ENCODE data around the gene ZNF467.

Gene ZNF467

GRCh38 chr7:149748076-149748874, 25.1 kb downstream of the ZNF467 start:
- peak; percentile 23 for DNase-seq (ENCODE audit: low spot score)

GRCh38 chr7:149743476-149744255, 29.7 kb downstream of the ZNF467 start:
- no peak for DNase-seq (ENCODE audit: low spot score)

- DNase-seq (ENCODE audit: low spot score), result peak; percentile 65
Measured at GRCh38 chr7:149742075-149742701, 31.2 kb downstream of the ZNF467 start.

GRCh38 chr7:149741629-149742028, 31.8 kb downstream of the ZNF467 start:
- DNase-seq (ENCODE audit: low spot score), result peak; percentile 6

GRCh38 chr7:149736478-149737360, 36.7 kb downstream of the ZNF467 start:
- no peak for DNase-seq (ENCODE audit: low spot score)

DNA sequence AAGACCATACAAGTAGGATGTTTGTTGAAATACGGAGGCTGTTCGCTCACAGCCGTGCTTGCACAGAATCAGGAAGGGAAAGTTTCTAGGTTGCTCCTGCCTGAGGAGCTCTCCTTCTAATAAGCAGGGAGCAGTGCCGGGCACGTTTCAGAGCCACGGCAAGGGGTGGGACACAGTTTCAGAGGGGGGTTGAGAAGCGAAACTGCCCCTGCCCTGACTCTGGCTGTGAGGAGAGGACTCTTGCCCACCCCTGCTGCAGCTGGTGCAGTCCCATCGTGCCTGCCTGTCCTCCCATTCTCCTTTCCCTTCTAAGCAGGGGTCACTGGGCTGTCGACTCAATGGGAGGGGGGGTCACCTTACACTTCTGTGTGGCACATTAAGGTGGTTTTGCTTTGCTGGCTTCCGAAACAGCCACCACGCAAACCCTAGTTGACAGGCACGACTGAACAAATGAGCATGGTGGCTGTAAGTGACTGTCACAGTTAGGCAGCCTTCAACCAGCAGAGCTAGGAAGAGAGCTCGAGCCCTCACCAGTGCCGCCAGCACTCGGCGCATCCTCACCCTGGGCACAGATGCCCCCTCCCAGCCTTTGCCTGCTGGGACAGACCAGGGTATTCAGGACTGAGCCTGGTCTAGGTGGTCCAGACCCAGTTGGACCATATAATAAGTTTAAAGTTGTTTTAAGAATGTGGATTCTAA, 37.5 kb downstream of the ZNF467 start:
- no peak for DNase-seq (ENCODE audit: low spot score)

- no peak for DNase-seq (ENCODE audit: low spot score)
Measured at GRCh38 chr7:149735181-149735602, 38.2 kb downstream of the ZNF467 start.

DNA sequence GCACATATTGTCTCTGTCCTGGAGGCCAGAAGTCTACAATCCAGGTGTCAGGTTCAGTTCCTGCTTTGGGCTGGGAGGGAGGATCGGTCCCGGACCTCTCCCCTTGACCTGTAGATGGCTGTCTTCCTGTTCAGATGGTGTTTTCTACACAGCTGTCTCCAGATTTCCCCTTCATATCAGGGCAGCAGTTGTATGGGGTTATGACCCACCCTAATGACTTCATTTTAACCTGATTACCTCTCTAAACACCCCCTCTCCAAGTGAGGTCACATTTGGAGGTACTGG, 38.7 kb downstream of the ZNF467 start:
- DNase-seq (ENCODE audit: low spot score), result no peak

DNA sequence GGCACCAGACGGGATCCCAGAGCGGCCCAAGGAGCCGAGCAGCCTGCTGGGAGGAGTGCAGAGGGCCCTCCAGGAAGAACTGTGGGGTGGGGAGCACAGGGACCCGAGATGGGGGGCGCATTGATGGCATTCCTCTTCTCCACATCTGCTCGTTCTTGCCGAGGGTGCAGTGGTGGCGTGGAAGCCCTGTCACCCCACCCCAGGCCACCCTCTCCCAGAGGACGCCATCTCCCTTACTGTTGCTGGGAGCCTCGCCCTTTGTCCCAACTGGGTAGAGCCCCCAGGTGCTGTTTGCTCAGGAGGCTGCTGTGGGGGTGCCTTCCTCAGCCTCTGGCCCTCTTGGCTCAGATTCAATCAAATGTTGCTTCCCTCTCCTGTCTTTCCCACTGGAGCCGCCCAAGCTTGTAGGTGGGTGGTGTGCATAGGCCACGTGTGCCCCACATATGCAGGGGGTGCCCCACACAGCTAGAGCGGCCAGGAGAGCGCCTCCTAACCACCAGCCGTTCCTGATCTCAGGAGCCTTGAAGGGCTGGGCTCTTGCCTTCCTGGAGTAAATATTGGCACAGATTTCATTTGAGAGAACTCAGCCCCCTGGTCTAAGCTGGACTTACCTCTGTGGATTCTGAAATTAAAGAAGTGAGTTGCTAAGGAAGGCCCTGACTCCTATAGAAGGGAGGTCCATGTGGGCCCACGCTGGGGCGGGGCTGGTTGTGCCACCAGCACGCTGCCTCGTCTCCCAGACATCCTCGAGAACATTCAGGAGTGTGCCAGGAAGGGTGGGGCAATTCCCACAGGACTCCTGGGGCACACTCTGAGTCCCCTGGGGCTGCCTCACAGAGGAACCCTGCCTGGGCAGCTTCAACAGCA, 39.2 kb downstream of the ZNF467 start:
- DNase-seq (ENCODE audit: low spot score), result no peak

- DNase-seq (ENCODE audit: low spot score), result no peak
Measured at GRCh38 chr7:149733131-149733923, 40.1 kb downstream of the ZNF467 start.

- DNase-seq (ENCODE audit: low spot score), result no peak
Measured at GRCh38 chr7:149732611-149733010, 40.8 kb downstream of the ZNF467 start.

DNA sequence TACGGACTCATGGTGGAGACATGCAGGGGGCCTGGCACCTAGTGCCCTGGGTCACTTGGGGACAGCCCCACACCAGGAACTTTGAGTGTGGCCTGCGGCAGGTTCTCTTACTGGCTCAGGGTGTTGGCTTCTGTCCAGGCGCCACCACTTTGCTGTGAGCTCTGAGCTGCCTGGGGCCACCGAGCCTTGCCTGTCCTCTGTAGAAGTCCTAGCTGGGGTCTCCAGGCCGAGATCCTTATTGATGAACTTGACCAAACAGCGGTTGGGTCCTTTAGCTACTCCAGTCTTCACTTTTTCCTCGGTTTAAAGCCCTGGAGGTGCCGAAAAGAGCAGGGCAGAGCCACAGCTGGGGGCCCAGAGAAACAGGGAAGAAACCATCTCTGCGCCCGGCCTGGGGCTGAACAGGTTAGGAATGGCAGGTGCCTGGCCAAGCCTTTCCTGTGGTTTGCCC, 41.3 kb downstream of the ZNF467 start:
- no peak for DNase-seq (ENCODE audit: low spot score)

DNA sequence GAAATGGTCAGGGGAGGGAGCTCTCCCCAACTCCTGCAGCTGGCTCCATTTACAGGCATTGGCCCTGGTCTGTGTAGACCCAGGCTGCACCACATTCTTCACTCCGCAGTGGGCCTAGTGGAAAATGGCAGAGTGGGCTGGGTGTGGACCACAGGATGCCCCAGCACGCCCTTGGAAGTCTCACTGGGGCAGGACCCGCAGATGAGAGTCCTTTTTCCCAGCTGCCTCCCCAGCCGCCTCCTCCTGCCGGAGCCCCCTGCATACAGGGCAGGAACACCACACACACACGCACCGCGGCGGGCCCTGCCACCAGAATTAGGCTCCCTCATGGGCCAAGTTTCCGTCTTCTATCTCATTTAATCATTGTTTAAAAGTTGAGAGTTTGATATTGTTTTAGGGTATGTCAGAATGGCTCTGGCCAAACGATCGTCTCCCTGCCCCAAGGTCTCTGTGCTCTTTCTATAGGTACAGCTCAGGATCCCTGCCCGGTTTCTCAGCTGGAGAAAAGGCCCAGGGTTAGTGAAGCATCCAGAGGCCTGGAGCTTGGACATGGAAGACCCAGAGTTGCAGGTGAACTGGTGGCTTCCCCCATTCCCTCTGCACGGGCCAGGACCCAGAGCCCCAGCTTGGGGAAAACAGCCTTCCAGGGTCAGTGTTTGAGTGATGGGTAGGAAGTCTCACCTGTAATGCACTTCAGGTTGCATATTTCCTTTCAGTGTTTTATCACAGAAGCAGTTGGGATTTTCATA, 42.0 kb downstream of the ZNF467 start:
- DNase-seq (ENCODE audit: low spot score), result no peak

DNA sequence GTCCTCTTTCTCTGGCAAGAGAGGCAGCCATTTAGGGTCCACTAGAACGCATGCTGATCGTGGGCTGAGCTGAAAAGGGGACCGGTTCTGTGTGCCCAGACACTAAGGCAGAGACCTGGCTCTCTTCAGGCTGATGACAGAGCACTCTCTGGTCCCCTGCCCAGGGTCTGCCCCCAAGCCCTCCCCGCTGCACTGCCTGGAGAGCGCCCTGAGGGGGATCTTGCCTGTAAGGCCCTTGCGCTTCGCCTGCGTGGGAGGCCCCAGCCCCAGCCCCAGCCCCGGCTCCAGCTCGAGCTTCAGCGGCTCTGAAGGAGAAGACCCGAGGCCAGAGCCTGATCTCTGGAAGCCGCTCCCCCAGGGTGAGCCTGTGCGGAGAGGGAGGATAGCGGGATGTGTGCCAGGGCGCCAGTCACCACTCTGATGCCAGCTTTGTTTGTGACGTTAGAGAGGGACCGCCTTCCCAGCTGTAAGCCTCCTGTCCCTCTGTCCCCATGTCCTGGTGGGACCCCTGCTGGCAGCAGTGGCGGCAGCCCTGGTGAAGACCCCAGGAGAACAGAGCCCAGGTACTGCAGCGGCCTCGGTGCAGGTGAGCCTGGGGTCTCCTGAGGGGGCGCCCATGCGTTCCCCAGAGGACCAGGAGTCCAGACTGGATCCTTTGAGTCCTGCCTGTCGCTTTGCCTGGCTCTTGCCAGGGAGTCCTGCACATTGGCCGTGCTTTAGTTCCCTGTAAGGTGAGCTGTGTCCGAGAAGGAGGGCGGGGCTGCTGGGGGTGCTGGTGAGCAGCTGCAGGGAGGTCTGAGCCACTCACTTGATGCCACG, 43.2 kb downstream of the ZNF467 start:
- no peak for DNase-seq (ENCODE audit: low spot score)

- no peak for DNase-seq (ENCODE audit: low spot score)
Measured at GRCh38 chr7:149729586-149729982, 43.8 kb downstream of the ZNF467 start.

DNA sequence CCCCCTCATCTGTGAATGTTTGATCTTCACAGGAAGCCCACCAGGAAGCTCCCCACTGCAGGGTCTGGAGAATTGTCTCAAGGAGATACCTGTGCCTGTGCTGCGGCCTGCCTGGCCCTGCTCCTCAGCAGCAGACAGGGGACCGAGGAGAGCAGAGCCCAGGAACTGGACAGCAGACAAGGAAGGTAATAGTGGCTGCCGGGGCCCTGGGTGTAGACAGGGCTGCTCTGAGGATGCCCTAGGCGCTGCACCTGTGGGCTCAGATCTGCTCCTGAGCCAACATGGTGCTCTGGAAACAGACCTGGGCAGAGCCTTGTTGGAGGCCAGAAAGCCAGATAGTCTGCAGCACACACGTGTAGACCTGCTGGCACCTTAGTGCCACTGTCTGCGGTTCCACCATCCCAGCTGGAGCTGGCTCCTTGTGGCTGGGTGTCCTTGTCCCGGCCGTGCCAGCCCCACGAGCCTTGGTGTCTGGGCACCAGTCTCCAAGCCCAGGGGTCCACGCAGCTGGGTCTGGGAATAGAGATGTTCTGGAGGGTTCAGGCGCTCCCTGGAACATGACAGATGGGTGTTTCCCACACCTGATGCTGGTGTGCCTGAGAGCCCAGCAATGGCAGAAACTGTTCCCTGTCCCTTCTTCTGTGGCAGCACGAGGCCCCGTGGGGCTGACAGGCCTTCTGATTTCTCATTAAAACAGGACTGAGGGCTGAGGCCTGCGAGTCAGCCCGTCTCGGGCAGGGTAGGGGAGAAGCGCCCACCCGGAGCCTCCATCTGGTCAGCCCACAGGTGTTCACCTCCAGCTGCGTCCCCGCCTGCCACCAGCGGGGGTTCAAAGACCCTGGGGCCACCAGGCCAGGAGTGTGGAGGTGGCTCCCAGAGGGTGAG, 44.7 kb downstream of the ZNF467 start:
- no peak for DNase-seq (ENCODE audit: low spot score)
